Dedifferentiated amniotic fluid mesenchymal stem cell (primary cell): ENCODE data around the gene ZP2.

Experiments
- DNase-seq: peaks from one replicate; pipeline ENCODE4 v3.0.0-alpha.2; 2016; ENCODE audit errors: extremely low spot score

The ZP2 gene

DNA sequence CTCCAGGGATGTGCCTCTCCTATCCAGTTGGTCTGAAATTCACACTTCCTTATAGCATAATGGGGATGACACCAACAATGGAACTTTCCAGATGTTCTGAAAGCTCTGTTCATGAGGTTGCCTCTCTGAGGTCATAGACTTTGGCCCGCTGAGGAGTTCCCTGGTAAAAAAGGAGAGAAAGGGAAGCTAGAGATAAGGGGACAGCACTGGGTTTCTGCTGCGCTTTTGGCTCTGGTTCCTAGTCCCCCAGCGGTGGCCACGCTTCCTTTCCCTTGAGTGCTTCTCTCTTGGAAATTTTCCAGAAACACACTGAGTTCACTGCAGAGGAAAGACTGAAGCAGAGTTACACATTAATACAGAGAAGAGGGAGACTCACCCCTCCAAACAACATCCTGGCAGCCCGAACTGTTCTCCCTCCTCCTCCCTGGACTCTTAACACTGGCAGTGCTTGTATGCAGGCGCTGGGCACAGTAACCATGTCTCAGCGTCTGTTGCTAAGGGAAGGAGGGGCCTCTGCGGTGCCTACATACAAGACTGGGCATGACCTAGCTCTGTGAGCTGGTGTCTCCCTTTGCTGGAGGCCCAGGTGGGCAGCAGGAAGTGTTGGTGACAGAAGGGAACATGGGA lies 60.9 kb downstream of the ZP2 start, which contains the start of gene DNAH3:
Gene DNAH3, minus strand, starts transcription at position 472 of the 627 bp plus-strand sequence. CDS start 527 bp downstream, outside the sequence.
- DNase-seq, result no peak
